Left ventricle myocardium inferior (tissue), 1 donor: ENCODE results near the gene ABCB7. TPM values are rescaled to one million over a fixed set of nuclear protein-coding genes. Genes with fewer than 3 reads are reported as not detected.
A peak's percentile ranks its signal among the peaks of the same experiment; 100 is the strongest.
"Not testable (repeated sequence)": the region's sequence is repeated elsewhere in the genome, so short reads cannot be mapped to it uniquely, and the experiment has no call there.

ENCODE experiments used
- DNase-seq: peaks from one replicate; pipeline ENCODE4 v3.0.0-alpha.2; 2020
- H3K27ac ChIP-seq: fragments of 200-600 bp; replicated peaks from 2 replicates; pipeline ENCODE4 v1.8.0; 2021
- H3K27me3 ChIP-seq: fragments of 200-600 bp; 2 replicates; pipeline ENCODE4 v1.8.0; 2021; ENCODE audit warnings: low read depth
- H3K36me3 ChIP-seq: fragments of 200-600 bp; 2 replicates; pipeline ENCODE4 v1.8.0; 2021
- H3K4me1 ChIP-seq: fragments of 200-600 bp; 2 replicates; pipeline ENCODE4 v1.8.0; 2021
- H3K4me3 ChIP-seq: fragments of 200-600 bp; 2 replicates; pipeline ENCODE4 v1.8.0; 2021; ENCODE audit warnings: mild to moderate bottlenecking, moderate library complexity
- H3K9me3 ChIP-seq: fragments of 200-600 bp; replicated peaks from 2 replicates; pipeline ENCODE4 v1.8.0; 2021
- CTCF ChIP-seq: fragments of 200-600 bp; IDR thresholded peaks from 2 replicates; pipeline ENCODE4 v1.8.0; 2021; ENCODE audit warnings: antibody characterized with exemption, mild to moderate bottlenecking, borderline replicate concordance
- intact Hi-C: fragments of 100-400 bp; cut with micrococcal nuclease; formaldehyde crosslinking; loops from one replicate; pipeline ENCODE4 v1.11.0; 2022
- total RNA-seq: library from RNA; stranded (reverse); fragmentation: NEBNext Ultra II Directional; extraction: Animal tissue kit (Norgen Biotek cat#: 25700); gene quantifications from one replicate; pipeline ENCODE4 v1.2.1, GENCODE V29; 2021
- donor health status: DM: no; HTN: yes; CAD: no; lungs with severe emphysema.

ABCB7 gene
- total RNA-seq, 1 donor from 2014 or later = 37.2 TPM

- no peak for DNase-seq
- no peaks in the 10 kb centered on the region for H3K36me3 ChIP-seq
- peak overlapping the region; percentile 56 for H3K27ac ChIP-seq
- no peaks in the 10 kb centered on the region for H3K27me3 ChIP-seq
- H3K4me1 ChIP-seq = peaks cover 22% of the 10 kb centered on the region
- H3K9me3 ChIP-seq = no peaks in the 10 kb centered on the region
- H3K4me3 ChIP-seq = no peak overlapping the region
- intact Hi-C loops = no loop called here
- TF ChIP-seq CTCF = no peak
Observed at GRCh38 chrX:75132672-75133071, 23.4 kb downstream of the ABCB7 start.

- H3K4me1 ChIP-seq = peaks cover 22% of the 10 kb centered on the region
- H3K27me3 ChIP-seq = no peaks in the 10 kb centered on the region
- DNase-seq = peak; percentile 9
- no peaks in the 10 kb centered on the region for H3K36me3 ChIP-seq
- H3K4me3 ChIP-seq = no peak overlapping the region
- H3K27ac ChIP-seq = peak overlapping the region; percentile 56
- H3K9me3 ChIP-seq = no peaks in the 10 kb centered on the region
- no peak for TF ChIP-seq CTCF
- intact Hi-C loops = no loop called here
Observed at GRCh38 chrX:75131973-75132627, 24.0 kb downstream of the ABCB7 start.

- H3K9me3 ChIP-seq, H3K27me3 ChIP-seq, H3K4me3 ChIP-seq, H3K27ac ChIP-seq, DNase-seq, H3K36me3 ChIP-seq, intact Hi-C loops: not testable (repeated sequence)
- H3K4me1 ChIP-seq = peaks cover 21% of the 10 kb centered on the region
Observed at GRCh38 chrX:75129069-75129468, 27.0 kb downstream of the ABCB7 start.

- Histone ChIP-seq H3K4me3 (no peak overlapping the region), H3K9me3 (no peaks in the 10 kb centered on the region), H3K4me1 (peaks cover 27% of the 10 kb centered on the region), H3K27ac (no peak overlapping the region), H3K36me3 (no peaks in the 10 kb centered on the region), H3K27me3 (no peaks in the 10 kb centered on the region)
- DNase-seq = no peak
- no peak for TF ChIP-seq CTCF
- intact Hi-C loops = no loop called here
Observed at GRCh38 chrX:75118296-75118695, 37.8 kb downstream of the ABCB7 start.

GRCh38 chrX:75115707-75116413 lies 40.2 kb downstream of the ABCB7 start:
- no peak overlapping the region for H3K27ac ChIP-seq
- H3K36me3 ChIP-seq = peaks cover 7% of the 10 kb centered on the region
- no peak for TF ChIP-seq CTCF
- intact Hi-C loops = no loop called here
- peaks cover 14% of the 10 kb centered on the region for H3K4me1 ChIP-seq
- H3K4me3 ChIP-seq = no peak overlapping the region
- no peak for DNase-seq
- no peaks in the 10 kb centered on the region for H3K27me3 ChIP-seq
- H3K9me3 ChIP-seq = no peaks in the 10 kb centered on the region

- intact Hi-C loops = no loop called here
- peaks cover 8% of the 10 kb centered on the region for H3K36me3 ChIP-seq
- no peaks in the 10 kb centered on the region for H3K9me3 ChIP-seq
- no peaks in the 10 kb centered on the region for H3K27me3 ChIP-seq
- no peak overlapping the region for H3K27ac ChIP-seq
- TF ChIP-seq CTCF = no peak
- peaks cover 14% of the 10 kb centered on the region for H3K4me1 ChIP-seq
- no peak overlapping the region for H3K4me3 ChIP-seq
- DNase-seq = no peak
Observed at GRCh38 chrX:75114638-75115037, 41.4 kb downstream of the ABCB7 start.
